CD4-positive, alpha-beta T cell treated with Interferon alpha-2 for 1 hour (primary cell): ENCODE data around the gene MRNIP.
"Not testable (repeated sequence)": the region's sequence is repeated elsewhere in the genome, so short reads cannot be mapped to it uniquely, and the experiment has no call there.

ENCODE experiments used
- DNase-seq, 2 donors: peaks; one replicate each; pipeline ENCODE4 v3.0.0-alpha.2; 2020 to 2022

MRNIP gene

GRCh38 chr5:179887095-179887494 lies 28.5 kb upstream of the MRNIP start:
- no peak for DNase-seq

DNA sequence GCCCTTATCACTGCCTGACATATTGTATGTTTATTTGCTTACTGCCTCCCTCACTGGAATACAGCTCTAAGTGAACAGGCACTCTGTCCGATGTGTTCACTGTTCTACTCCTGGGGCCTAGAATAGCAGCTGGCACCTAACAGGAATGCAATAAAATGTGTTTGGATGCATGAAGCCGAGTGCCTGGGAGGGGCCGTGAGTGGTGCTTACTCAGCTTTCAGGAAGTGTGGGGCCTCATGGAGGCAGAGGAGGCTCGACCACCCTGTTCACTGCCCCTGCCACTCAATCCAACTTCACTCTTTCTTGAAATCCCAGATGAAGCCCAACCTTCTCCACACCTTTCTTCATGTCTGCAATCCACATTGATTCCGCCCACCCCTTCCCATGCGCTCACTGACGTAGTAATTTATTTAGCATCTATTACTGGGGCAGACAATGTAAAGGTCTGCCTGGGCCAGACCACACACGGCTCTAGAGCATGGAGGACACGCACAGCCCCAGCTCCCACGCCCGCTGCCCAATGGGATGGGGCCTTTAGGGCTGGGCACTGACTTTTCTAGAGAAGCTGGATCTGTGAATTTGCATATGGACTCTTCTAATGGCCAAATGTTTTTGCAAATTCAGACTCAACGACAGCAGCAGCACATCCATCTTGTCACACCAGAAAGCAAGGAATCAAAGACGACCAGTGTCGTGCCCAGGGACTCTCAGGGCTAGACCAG lies 27.7 kb upstream of the MRNIP start:
- no peak for DNase-seq

DNA sequence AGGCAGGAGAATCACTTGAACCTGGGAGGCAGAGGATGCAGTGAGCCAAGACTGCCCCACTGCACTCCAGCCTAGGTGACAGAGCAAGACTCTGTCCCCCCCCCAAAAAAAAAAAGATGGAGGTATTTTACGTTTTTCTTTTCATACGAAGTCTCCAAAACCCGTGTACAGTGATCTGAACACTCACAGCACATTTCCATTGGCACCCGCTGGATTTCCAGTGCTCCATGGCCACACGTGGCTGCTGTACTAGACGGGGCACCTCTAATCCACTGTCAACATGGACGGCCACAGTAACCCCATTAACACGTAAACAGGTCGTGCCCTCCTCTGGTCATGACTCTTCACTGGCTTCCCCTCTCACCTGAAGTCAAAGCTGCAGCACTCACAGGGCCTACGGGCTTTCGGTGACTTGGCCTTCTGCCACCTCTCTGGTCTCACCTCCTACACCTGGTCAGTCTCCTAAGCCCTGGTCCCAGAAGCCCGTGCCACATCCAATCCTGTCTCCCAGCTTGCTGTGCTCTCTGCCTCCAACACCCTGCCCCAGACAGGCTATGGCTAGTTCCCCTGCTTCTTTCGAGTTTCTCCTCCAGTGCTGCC lies 27.0 kb upstream of the MRNIP start:
- DNase-seq = no peak

DNA sequence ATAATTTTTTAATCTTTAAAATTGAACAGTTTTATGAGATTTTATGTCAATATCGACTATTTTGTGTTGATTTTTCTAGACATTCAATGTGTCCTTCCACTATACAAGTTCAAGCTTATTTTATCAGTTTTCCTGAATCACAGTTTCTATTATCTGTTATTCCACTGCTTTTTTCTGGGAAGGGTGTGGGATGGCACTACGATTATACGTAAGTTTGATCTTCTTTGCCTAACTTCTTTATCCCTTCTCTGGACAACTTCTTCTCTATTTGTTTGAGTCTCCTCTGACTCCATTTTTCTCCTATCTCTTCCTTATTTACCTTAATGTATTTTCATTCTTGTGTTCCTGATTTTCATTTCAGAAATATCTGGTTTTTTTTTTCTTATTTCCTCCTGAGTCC lies 24.5 kb upstream of the MRNIP start:
- DNase-seq = no peak

GRCh38 chr5:179882338-179882737 lies 23.7 kb upstream of the MRNIP start:
- no peak for DNase-seq

- DNase-seq = no peak
Observed at GRCh38 chr5:179880848-179881590, 22.4 kb upstream of the MRNIP start.

GRCh38 chr5:179880066-179880650 lies 21.5 kb upstream of the MRNIP start:
- DNase-seq = no peak

GRCh38 chr5:179879690-179880010 lies 21.0 kb upstream of the MRNIP start:
- no peak for DNase-seq

DNA sequence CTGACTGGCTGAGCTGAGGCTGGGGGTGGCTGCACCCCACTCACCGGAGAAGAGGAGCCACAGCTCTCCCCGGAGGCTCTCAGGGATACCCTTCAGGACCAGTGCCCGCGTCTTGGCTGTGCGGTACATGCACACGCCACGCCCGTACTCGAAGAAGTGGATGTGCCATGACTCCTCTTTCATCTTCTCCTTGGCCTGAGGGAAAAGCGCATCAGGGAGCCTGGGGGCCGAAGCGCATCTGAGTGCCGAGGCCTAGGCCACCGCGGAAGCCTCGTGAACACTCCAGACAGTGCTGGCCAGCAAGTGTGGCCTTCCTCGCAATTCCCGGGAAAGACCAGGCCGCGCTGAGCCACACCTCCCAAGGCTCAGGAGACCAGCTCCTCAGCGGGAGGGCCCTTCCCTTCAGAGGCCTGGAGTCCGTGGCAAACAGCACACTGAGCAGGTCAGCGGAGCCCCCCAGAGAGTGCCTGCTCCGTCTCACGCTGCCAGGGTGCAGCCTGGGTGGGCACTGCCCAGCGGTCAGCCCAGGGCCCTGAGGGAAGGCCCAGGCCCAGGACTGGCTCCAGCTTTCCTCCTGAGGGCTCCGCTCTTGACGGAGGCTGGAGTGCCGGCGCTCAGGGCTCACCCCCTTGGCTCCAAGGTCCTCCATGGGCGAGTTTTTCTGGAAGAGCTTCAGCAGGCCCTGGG lies 20.5 kb upstream of the MRNIP start:
- DNase-seq = no peak

- no peak for DNase-seq
Observed at GRCh38 chr5:179878222-179879002, 19.8 kb upstream of the MRNIP start.

- no peak for DNase-seq
Observed at GRCh38 chr5:179876610-179876952, 18.0 kb upstream of the MRNIP start.

DNA sequence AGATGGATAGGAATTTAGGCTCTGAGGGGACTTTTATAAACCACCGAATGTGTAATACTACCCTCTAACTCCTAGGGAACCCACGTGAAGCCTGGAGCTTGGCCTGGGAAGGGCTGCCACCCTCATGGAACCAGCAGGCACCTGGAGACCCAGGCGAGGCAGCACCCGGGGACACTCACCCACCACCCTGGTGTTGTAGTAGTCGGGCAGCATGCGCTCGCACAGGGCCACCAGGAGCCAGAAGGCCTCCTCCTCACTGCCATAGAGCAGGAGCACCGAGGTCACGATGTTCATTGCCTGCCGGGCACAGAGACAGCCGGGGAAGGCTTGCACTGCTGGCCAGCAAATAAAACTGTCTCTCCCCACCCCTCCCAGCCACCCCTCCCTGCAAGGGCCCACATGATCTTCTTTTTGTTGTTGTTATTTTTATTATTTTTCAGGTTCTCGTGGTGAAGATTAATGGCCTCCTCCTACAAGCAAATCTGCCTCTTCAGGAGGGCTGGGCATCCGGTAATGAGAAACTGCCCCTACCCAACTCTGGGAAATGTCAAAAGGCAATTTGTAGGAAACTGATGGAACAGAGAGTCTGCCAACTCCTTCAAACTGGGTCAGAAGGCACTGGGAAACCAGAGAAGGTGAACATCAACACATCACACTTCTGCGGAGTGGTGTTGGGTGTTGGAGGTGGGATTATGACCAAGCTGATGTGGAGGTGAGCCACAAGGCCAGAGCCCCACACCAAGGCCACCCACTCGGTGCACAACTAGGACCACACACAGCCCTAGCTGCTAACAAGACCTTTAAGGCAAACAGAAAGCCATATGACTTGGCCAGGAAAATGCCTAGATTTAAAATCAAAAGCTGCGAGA lies 17.4 kb upstream of the MRNIP start:
- no peak for DNase-seq

GRCh38 chr5:179874536-179875292 lies 16.1 kb upstream of the MRNIP start:
- no peak for DNase-seq

GRCh38 chr5:179874136-179874535 lies 15.5 kb upstream of the MRNIP start:
- no peak for DNase-seq

GRCh38 chr5:179873588-179874110 lies 15.0 kb upstream of the MRNIP start:
- no peak for DNase-seq

DNA sequence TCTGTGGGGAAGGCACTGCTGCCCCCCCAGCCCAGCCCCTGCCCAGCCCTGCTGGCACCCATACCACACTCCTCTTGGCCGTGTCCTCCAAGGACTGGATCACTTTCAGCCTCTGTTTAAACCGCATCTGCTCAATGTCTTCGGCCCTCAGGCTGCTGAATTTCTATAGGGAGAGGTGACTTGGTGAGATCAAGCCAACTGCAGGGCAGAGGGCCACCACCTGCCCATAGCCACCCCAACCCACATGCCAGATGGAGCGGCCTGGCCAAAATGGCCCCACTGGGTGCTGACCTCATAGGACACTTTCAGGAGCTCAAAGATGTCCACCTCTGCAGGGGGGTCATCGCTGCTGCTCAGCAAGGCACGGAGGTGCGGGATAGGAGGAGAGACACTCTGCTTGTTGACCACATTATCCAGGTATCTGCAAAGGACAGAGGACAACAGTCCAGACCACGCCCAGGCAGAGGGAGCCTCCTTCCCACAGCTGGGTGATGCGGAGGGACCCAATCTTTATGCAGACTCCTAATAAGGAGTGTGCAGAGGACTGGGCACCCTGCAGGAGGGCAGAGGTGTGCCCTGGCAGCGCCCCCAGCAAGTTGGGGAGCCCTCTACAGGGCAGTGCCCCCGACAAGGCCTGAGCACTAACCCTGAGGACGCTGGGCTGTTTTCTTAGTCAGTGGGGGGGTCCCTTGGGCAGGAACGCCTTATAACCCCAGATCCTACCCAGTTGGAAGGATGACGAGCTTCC lies 14.4 kb upstream of the MRNIP start:
- no peak for DNase-seq

DNA sequence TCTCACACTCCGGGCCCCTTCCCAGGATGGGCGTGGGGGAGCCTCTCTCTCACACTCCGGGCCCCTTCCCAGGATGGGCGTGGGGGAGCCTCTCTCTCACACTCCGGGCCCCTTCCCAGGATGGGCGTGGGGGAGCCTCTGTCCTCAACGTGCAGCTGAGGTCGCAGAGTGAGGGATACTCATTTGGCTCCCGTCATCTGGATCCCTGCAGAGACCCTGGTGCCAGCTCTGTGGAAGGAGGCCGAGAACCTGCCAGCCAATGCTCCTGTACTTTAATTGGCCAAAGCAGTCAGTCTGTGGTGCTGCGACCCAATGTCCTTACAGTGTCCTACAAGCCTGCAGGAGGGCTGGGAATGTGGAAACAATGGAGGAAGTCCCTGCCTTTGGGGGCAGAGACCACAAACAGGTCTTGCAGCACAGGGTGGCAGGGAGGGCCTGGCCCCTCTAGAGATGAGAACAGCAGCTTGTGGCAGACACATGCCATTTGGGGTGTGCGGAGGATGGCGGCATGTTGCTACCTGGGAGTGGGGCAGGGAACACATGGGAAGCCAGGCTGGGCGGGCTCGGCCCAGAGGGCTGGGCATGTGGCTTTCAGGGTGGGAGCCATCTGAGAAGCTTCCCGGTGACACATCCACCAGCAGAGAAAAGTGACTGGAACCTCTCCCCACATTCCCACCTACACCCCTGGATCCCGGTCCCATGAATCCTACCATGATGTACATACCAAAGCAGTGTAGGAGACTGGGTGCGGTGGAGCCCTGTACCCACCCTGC lies 13.6 kb upstream of the MRNIP start:
- no peak for DNase-seq

GRCh38 chr5:179871533-179871932 lies 12.9 kb upstream of the MRNIP start:
- not testable (repeated sequence) for DNase-seq

DNA sequence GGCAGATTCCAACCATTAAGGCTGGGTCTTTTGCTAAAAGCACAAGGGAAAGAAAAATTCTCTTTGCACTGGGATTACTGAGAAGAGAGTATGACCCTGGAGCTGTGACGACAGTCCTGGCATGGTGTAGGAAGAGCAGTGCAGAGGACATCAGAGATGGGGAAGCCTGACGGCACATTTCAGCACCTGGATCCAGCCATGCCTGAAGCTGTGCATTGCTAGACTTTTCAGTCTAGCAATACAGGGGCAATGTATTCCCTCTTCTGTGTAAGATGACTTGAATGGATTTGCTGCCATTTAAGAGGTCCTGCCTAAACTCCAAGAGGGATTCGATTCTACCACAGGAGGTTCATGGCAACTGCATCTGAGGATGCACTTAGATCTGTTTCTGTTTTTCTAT lies 12.3 kb upstream of the MRNIP start:
- DNase-seq = no peak
